Measurements from ENCODE around the gene STRIT1. TPM values are rescaled to one million over a fixed set of nuclear protein-coding genes. Genes with fewer than 3 reads are reported as not detected.

The STRIT1 gene
- total RNA-seq, 2 experiments from 2014 or later = not detected

GRCh38 chr3:155248531-155249187 lies 44.8 kb downstream of the STRIT1 start:
- H3K36me3 Mint-ChIP-seq (ENCODE audit: low read depth) = no peaks in the 10 kb centered on the region
- intact Hi-C loops (cut with micrococcal nuclease) = no loop called here
- no peak overlapping the region for H3K27ac Mint-ChIP-seq
- no peaks in the 10 kb centered on the region for H3K27me3 Mint-ChIP-seq (ENCODE audit: low read depth)
- H3K4me1 Mint-ChIP-seq (ENCODE audit: low read depth) = no peaks in the 10 kb centered on the region
- H3K9me3 Mint-ChIP-seq = peaks cover 1% of the 10 kb centered on the region
- no peak overlapping the region for H3K4me3 Mint-ChIP-seq
- DNase-seq = no peak
- CTCF ChIA-PET = no interaction called here

GRCh38 chr3:155244699-155245098 lies 48.8 kb downstream of the STRIT1 start:
- H3K4me1 Mint-ChIP-seq (ENCODE audit: low read depth) = no peaks in the 10 kb centered on the region
- CTCF ChIA-PET = no interaction called here

GRCh38 chr3:155244216-155244615 lies 49.3 kb downstream of the STRIT1 start:
- Mint-ChIP-seq H3K27ac (no peak overlapping the region), H3K4me3 (no peak overlapping the region), H3K4me1 (ENCODE audit: low read depth) (no peaks in the 10 kb centered on the region), H3K27me3 (ENCODE audit: low read depth) (no peaks in the 10 kb centered on the region), H3K9me3 (peaks cover 1% of the 10 kb centered on the region), H3K36me3 (ENCODE audit: low read depth) (no peaks in the 10 kb centered on the region)
- CTCF ChIA-PET = interaction anchor here (0.8 kb wide), 1 partner anchor 20 kb away, joined by 3 read pairs; no protein-coding TSS in a partner anchor
- intact Hi-C loops (cut with micrococcal nuclease) = no loop called here
- no peak for DNase-seq

More at GRCh38 chr3:155244699-155245098, 48.8 kb downstream of the STRIT1 start:
- Mint-ChIP-seq H3K4me3 (no peak overlapping the region), H3K36me3 (ENCODE audit: low read depth) (no peaks in the 10 kb centered on the region), H3K27ac (no peak overlapping the region), H3K9me3 (peaks cover 1% of the 10 kb centered on the region), H3K27me3 (ENCODE audit: low read depth) (no peaks in the 10 kb centered on the region)
- intact Hi-C loops (cut with micrococcal nuclease) = no loop called here
- DNase-seq = no peak

GRCh38 chr3:155243512-155243921 lies 50.0 kb downstream of the STRIT1 start:
- Mint-ChIP-seq H3K4me1 (ENCODE audit: low read depth) (no peaks in the 10 kb centered on the region), H3K4me3 (no peak overlapping the region), H3K36me3 (ENCODE audit: low read depth) (no peaks in the 10 kb centered on the region), H3K27me3 (ENCODE audit: low read depth) (no peaks in the 10 kb centered on the region), H3K27ac (no peak overlapping the region), H3K9me3 (peaks cover 1% of the 10 kb centered on the region)
- DNase-seq = no peak
- intact Hi-C loops (cut with micrococcal nuclease) = no loop called here
- CTCF ChIA-PET = interaction anchor here (0.8 kb wide), 1 partner anchor 20 kb away, joined by 3 read pairs; no protein-coding TSS in a partner anchor

- CTCF ChIA-PET = no interaction called here
- Mint-ChIP-seq H3K9me3 (no peaks in the 10 kb centered on the region), H3K27me3 (ENCODE audit: low read depth) (no peaks in the 10 kb centered on the region), H3K4me1 (ENCODE audit: low read depth) (no peaks in the 10 kb centered on the region), H3K36me3 (ENCODE audit: low read depth) (no peaks in the 10 kb centered on the region), H3K4me3 (no peak overlapping the region), H3K27ac (no peak overlapping the region)
- intact Hi-C loops (cut with micrococcal nuclease) = no loop called here
- DNase-seq = no peak
These were observed 51.1 kb downstream of the STRIT1 start for GRCh38 chr3:155242342-155242741.

GRCh38 chr3:155241579-155241978 lies 51.9 kb downstream of the STRIT1 start:
- CTCF ChIA-PET = no interaction called here
- Mint-ChIP-seq H3K4me1 (ENCODE audit: low read depth) (no peaks in the 10 kb centered on the region), H3K27me3 (ENCODE audit: low read depth) (no peaks in the 10 kb centered on the region), H3K9me3 (no peaks in the 10 kb centered on the region), H3K27ac (no peak overlapping the region), H3K4me3 (no peak overlapping the region), H3K36me3 (ENCODE audit: low read depth) (no peaks in the 10 kb centered on the region)
- intact Hi-C loops (cut with micrococcal nuclease) = no loop called here
- no peak for DNase-seq

Other genes starting within 250 kb of the STRIT1 start
- gene MME, start 213.4 kb downstream of the STRIT1 start, total RNA-seq = not detected